Spleen (tissue), 7 donors: ENCODE data around the gene TBC1D2.

Source experiments
- POLR2A ChIP-seq, 3 donors: fragments of 450-650 bp; IDR thresholded peaks; one replicate each; pipeline ENCODE4 v1.5.1; 2017; ENCODE audit warnings: antibody characterized with exemption in 3 of 3, mild to moderate bottlenecking in 1 of 3
- POLR2AphosphoS5 ChIP-seq, 3 donors: sonication (generic); formaldehyde crosslinking; IDR thresholded peaks; one replicate each; pipeline ENCODE4 v1.5.1; 2017; ENCODE audit warnings: antibody characterized with exemption in 3 of 3
- TF ChIP-seq, protein P1 (sequence below), 11 experiments: fragments of 200-600 bp in 7 of 11; fragments of 450-650 bp in 4 of 11; sonication (generic) in 4 of 11; IDR thresholded peaks in 8 of 11; conservative IDR thresholded peaks in 3 of 11; 1 replicate in 7 of 11; 2 replicates in 4 of 11; pipeline versions ENCODE4 v1.4.0 to v1.8.0; 2016 to 2021; ENCODE audit warnings: antibody characterized with exemption in 11 of 11, inconsistent platforms in 4 of 11, mild to moderate bottlenecking in 1 of 11
- donor health status: DM: no; HTN: no; CAD: no; lungs with moderate emphysema.
- donor health status: DM: no; HTN: no; CAD: no.
- donor health status: DM: no; HTN: no; CAD: no.

DNA sequence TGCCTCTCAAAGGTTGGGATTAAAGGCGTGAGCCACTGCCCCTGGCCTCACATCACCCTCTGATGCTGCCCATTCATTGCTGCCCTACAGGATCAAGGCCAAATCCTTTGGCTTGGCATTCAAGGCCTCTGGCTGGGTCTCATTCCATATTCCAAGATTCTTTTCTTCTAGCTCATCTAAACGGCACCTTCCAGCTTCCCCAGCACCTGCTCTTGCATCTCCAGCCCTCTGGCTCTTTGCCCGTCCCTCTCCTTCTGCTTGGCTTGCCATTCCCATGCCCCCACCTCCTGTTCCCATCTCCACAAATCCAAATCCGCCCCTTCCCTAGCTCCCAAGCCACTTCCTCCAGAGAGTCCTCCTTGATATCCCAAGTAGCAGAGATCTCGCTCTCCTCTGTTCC is 96.1 kb downstream of the TBC1D2 start:
- TF ChIP-seq, protein P1, sequence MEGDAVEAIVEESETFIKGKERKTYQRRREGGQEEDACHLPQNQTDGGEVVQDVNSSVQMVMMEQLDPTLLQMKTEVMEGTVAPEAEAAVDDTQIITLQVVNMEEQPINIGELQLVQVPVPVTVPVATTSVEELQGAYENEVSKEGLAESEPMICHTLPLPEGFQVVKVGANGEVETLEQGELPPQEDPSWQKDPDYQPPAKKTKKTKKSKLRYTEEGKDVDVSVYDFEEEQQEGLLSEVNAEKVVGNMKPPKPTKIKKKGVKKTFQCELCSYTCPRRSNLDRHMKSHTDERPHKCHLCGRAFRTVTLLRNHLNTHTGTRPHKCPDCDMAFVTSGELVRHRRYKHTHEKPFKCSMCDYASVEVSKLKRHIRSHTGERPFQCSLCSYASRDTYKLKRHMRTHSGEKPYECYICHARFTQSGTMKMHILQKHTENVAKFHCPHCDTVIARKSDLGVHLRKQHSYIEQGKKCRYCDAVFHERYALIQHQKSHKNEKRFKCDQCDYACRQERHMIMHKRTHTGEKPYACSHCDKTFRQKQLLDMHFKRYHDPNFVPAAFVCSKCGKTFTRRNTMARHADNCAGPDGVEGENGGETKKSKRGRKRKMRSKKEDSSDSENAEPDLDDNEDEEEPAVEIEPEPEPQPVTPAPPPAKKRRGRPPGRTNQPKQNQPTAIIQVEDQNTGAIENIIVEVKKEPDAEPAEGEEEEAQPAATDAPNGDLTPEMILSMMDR (IDR thresholded peaks at IDR 0.05 in 8 of 11, conservative IDR thresholded peaks at IDR 0.05 in 3 of 11), result no peak
- no peak for TF ChIP-seq POLR2A (IDR thresholded peaks at IDR 0.05)
- TF ChIP-seq POLR2AphosphoS5 (IDR thresholded peaks at IDR 0.05), result no peak
